K562 (cell line): ENCODE measurements around the gene CNIH4. TPM values are rescaled to one million over a fixed set of nuclear protein-coding genes. Genes with fewer than 3 reads are reported as not detected.

ENCODE experiments used
- ARNT ChIP-seq, 2 experiments: fragments of 450-650 bp; IDR thresholded peaks; 2 replicates each; pipeline ENCODE4 v1.6.1; 2016; ENCODE audit warnings: mild to moderate bottlenecking in 1 of 2
- DPF2 ChIP-seq: fragments of 450-650 bp; IDR thresholded peaks from 2 replicates; pipeline ENCODE4 v1.6.1; 2016
- FOXA3 ChIP-seq, 2 experiments: fragments of 450-650 bp in 1 of 2; sonication (generic) in 1 of 2; formaldehyde crosslinking; IDR thresholded peaks in 1 of 2; conservative IDR thresholded peaks in 1 of 2; 2 replicates each; pipeline versions ENCODE4 v1.4.0 to v1.8.0; 2020 to 2022; ENCODE audit warnings: mild to moderate bottlenecking in 2 of 2, missing genetic modification reagents in 1 of 2
- IRF9 ChIP-seq: fragments of 450-650 bp; IDR thresholded peaks from 2 replicates; pipeline ENCODE4 v1.6.1; 2016; ENCODE audit warnings: missing biosample characterization, missing genetic modification characterization
- SIN3A ChIP-seq, 2 experiments: fragments of 150-350 bp in 1 of 2; IDR thresholded peaks; 2 replicates each; pipeline ENCODE4 v1.6.1; 2011 to 2016; ENCODE audit warnings: borderline replicate concordance in 2 of 2, low read depth in 2 of 2, low read length in 2 of 2, mild to moderate bottlenecking in 2 of 2, moderate library complexity in 2 of 2; ENCODE audit not compliant: control insufficient read depth in 1 of 2
- SMARCE1 ChIP-seq: fragments of 450-650 bp; IDR thresholded peaks from 2 replicates; pipeline ENCODE4 v1.7.1; 2016; ENCODE audit warnings: mild to moderate bottlenecking
- SRF ChIP-seq, 2 experiments: fragments of 250-450, 450-650 bp in 1 of 2; sonication (Bioruptor Pico) in 1 of 2; sonication (generic) in 1 of 2; formaldehyde crosslinking; IDR thresholded peaks; 2 replicates each; pipeline versions ENCODE4 v1.5.0 to v1.5.1; 2020 to 2022; ENCODE audit warnings: mild to moderate bottlenecking in 1 of 2, missing genetic modification reagents in 1 of 2
- YY1 ChIP-seq, 3 experiments: IDR thresholded peaks; 2 replicates each; pipeline ENCODE4 v1.6.1; 2011; ENCODE audit warnings: low read length in 2 of 3, mild to moderate bottlenecking in 2 of 3, moderate library complexity in 2 of 3, borderline replicate concordance in 1 of 3, control low read depth in 1 of 3, low read depth in 1 of 3; ENCODE audit not compliant: insufficient read depth in 3 of 3, insufficient replicate concordance in 2 of 3, control insufficient read depth in 1 of 3, insufficient read length in 1 of 3; ENCODE audit errors: extremely low read depth in 1 of 3
- ZBTB40 ChIP-seq, 2 experiments: fragments of 450-650 bp in 1 of 2; sonication (generic) in 1 of 2; formaldehyde crosslinking in 1 of 2; IDR thresholded peaks; 2 replicates each; pipeline versions ENCODE4 v1.7.1 to v1.9.0; 2016 to 2022; ENCODE audit warnings: inconsistent platforms in 1 of 2, mild to moderate bottlenecking in 1 of 2, missing genetic modification reagents in 1 of 2
- ZBTB5 ChIP-seq: fragments of 450-650 bp; IDR thresholded peaks from 2 replicates; pipeline ENCODE4 v1.6.1; 2017; ENCODE audit warnings: antibody characterized with exemption
- polyA plus RNA-seq, 8 experiments: library from polyadenylated mRNA; depleted of rRNA in 4 of 8; stranded (reverse) in 5 of 8; unstranded in 3 of 8; fragments of >200 nt; fragmentation: Nextera tagmentation in 2 of 8; fragmentation: Illumina TruSeq in 1 of 8; extraction: Ambion mirVana in 2 of 8; extraction: Trizol in 1 of 8; gene quantifications; 2 replicates each; pipeline versions ENCODE4 v1.2.1 to v1.2.3, GENCODE V29; 2011 to 2014; ENCODE audit warnings: inconsistent platforms in 1 of 8, missing spikeins in 1 of 8
- total RNA-seq, 7 experiments: library from RNA; depleted of rRNA in 6 of 7; stranded (reverse); fragments of >200 nt in 6 of 7; fragmentation: Illumina TruSeq in 2 of 7; extraction: Trizol in 2 of 7; gene quantifications; 2 replicates each; pipeline versions ENCODE4 v1.2.1 to v1.2.3, GENCODE V29; 2011 to 2021; ENCODE audit warnings: low replicate concordance in 1 of 7

The CNIH4 gene
- total and polyA plus RNA-seq, 9 of the 15 experiments (the other 6 are each of a cell fraction or from before 2014, with no cell fraction given) = 41.3 to 266 (median 61.1) TPM

- TF ChIP-seq YY1 (IDR thresholded peaks at IDR 0.05; ENCODE audit: borderline replicate concordance in 1 of 3, control insufficient read depth in 1 of 3, extremely low read depth in 1 of 3, insufficient read depth in 3 of 3, insufficient read length in 1 of 3, insufficient replicate concordance in 2 of 3, low read depth in 1 of 3, low read length in 2 of 3) (peak in 1 of 3 experiments; percentile 30), ZBTB5 (no peak), ARNT (IDR thresholded peaks at IDR 0.05) (0 out of 4 replicates have a peak, but pooled peaks of 1 of the 2 experiments have one; percentile 62), IRF9 (tag) (no peak), ZBTB40 (IDR thresholded peaks at IDR 0.05) (0 out of 2 replicates have a peak, but pooled peaks have one; percentile 46), ZBTB40 (CRISPR knock-in tag; IDR thresholded peaks at IDR 0.05) (no peak), DPF2 (peak; percentile 36), FOXA3 (CRISPR knock-in tag; conservative IDR thresholded peaks at IDR 0.05 in 1 of 2, IDR thresholded peaks at IDR 0.05 in 1 of 2) (0 out of 4 replicates have a peak, but pooled peaks of 1 of the 2 experiments have one; percentile 2), SRF (CRISPR knock-in tag; IDR thresholded peaks at IDR 0.05) (0 out of 4 replicates have a peak, but pooled peaks of 1 of the 2 experiments have one; percentile 26), SIN3A (IDR thresholded peaks at IDR 0.05; ENCODE audit: borderline replicate concordance in 2 of 2, control insufficient read depth in 1 of 2, low read depth in 2 of 2, low read length in 2 of 2) (peak in 1 of 2 experiments; percentile 1; a peak in 1 of 4 replicates), SMARCE1 (peak; percentile 48; the same call in 1 of the 2 replicates)
Observed at GRCh38 chr1:224357626-224358124, 996 bp downstream of the CNIH4 start (continued).
